Kidney (tissue), 14 donors: ENCODE measurements around the gene ACAD8. TPM values are rescaled to one million over a fixed set of nuclear protein-coding genes. Genes with fewer than 3 reads are reported as not detected.

Experiments used
- DNase-seq, 5 donors: peaks; one replicate each; pipeline ENCODE4 v3.0.0-alpha.2; 2013 to 2020
- FAIRE-seq: peaks from 2 replicates; lab custom pipeline; 2012; peaks lifted over from hg19 to GRCh38; lab: Jason Lieb, UNC
- H3K27ac ChIP-seq, 2 donors: one replicate each; pipeline ENCODE4 v1.7.0; 2013; ENCODE audit warnings: low read depth in 2 of 2, low read length in 2 of 2, inconsistent platforms in 1 of 2
- H3K27me3 ChIP-seq: one replicate; pipeline ENCODE4 v1.7.1; 2013; ENCODE audit warnings: low read length, inconsistent platforms; ENCODE audit not compliant: control insufficient read depth, insufficient read depth
- H3K36me3 ChIP-seq, 3 donors: one replicate each; pipeline versions ENCODE4 v1.7.0 to v1.7.1; 2013; ENCODE audit warnings: low read length in 3 of 3, control low read depth in 1 of 3, inconsistent platforms in 1 of 3; ENCODE audit not compliant: insufficient read depth in 3 of 3, control insufficient read depth in 2 of 3
- H3K4me1 ChIP-seq, 3 donors: one replicate each; pipeline versions ENCODE4 v1.7.0 to v1.7.1; 2013; ENCODE audit warnings: low read length in 3 of 3, inconsistent platforms in 1 of 3, low read depth in 1 of 3; ENCODE audit not compliant: control insufficient read depth in 2 of 3, insufficient read depth in 2 of 3
- H3K4me3 ChIP-seq, 3 donors: one replicate each; pipeline versions ENCODE4 v1.7.0 to v1.8.1; 2013; ENCODE audit warnings: low read length in 3 of 3, control low read depth in 1 of 3, inconsistent platforms in 1 of 3
- H3K9ac ChIP-seq, 3 donors: one replicate each; pipeline versions ENCODE4 v1.7.0 to v1.7.1; 2013; ENCODE audit warnings: low read length in 3 of 3, control low read depth in 1 of 3, inconsistent platforms in 1 of 3
- H3K9me3 ChIP-seq, 3 donors: one replicate each; pipeline versions ENCODE4 v1.7.0 to v1.7.1; 2013; ENCODE audit warnings: low read length in 3 of 3, control low read depth in 1 of 3, inconsistent platforms in 1 of 3; ENCODE audit not compliant: control insufficient read depth in 2 of 3, insufficient read depth in 1 of 3
- intact Hi-C: fragments of 100-400 bp; cut with DNase I; formaldehyde crosslinking; loops from one replicate; pipeline ENCODE4 v1.11.1; 2022
- polyA plus RNA-seq: library from polyadenylated mRNA; stranded (reverse); fragments of 350-450 nt; fragmentation: Illumina TruSeq; extraction: RNeasy Lipid Tissue Mini Kit (QIAGEN cat#74804); gene quantifications from one replicate; pipeline ENCODE4 v1.2.3, GENCODE V29; 2014; ENCODE audit warnings: low read depth, low replicate concordance; ENCODE audit not compliant: insufficient read depth
- total RNA-seq: library from RNA; stranded (reverse); fragmentation: NEBNext Ultra II Directional; extraction: Animal tissue kit (Norgen Biotek cat#: 25700); gene quantifications from one replicate; pipeline ENCODE4 v1.2.1, GENCODE V29; 2021
- TF ChIP-seq, protein P1 (sequence below): IDR thresholded peaks from 3 replicates; pipeline ENCODE4 v1.5.1; 2012; ENCODE audit warnings: mild to moderate bottlenecking, moderate library complexity, borderline replicate concordance; ENCODE audit not compliant: insufficient read depth; ENCODE audit errors: extremely low read depth
- donor health status: control.
- donor health status: control.
- donor health status: control.
- donor health status: control.
- donor health status: control.
- donor health status: DM: yes; HTN: yes; CAD: no.
- donor health status: Normal renal cell carcinoma (clear cell type).

ACAD8 gene
- total and polyA plus RNA-seq, 2 donors from 2014 or later = 28.1 to 42.1 TPM

DNA sequence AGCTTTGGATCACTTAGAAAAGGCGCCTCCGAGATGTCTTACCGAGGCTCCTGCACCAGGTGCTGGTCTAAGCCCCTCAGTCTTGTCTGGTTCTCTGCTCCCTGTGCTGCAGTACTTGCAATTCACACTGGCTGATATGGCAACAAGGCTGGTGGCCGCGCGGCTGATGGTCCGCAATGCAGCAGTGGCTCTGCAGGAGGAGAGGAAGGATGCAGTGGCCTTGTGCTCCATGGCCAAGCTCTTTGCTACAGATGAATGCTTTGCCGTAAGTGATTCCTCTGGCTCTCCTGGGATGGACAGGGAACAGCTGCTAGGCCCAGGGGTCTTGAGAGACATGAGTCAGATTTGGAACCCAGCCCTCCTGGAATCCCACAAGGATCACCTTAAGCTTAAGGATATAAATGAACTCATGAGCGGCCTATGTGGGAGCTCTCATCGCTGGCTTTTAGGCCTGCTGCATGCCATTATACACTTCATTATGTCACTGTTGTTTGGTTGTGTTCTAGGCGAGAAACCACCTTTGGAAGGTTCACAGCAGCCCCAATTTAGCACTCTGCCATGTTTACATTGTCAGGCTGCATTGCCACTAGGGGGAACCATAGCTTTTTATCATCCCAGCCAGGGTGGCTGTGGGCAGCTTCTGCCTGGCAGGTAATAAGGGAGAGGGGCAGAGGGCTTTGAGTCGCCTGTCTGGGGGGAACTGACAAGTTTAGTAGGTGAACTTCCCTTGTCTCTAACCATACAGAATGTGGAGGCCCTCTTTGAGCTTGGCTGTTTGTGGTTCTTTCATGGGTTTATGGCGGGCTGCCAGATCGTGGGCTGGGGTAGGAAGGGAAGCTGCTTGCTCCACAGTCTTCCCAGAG, 8.5 kb downstream of the ACAD8 start:
- FAIRE-seq = no peak

DNA sequence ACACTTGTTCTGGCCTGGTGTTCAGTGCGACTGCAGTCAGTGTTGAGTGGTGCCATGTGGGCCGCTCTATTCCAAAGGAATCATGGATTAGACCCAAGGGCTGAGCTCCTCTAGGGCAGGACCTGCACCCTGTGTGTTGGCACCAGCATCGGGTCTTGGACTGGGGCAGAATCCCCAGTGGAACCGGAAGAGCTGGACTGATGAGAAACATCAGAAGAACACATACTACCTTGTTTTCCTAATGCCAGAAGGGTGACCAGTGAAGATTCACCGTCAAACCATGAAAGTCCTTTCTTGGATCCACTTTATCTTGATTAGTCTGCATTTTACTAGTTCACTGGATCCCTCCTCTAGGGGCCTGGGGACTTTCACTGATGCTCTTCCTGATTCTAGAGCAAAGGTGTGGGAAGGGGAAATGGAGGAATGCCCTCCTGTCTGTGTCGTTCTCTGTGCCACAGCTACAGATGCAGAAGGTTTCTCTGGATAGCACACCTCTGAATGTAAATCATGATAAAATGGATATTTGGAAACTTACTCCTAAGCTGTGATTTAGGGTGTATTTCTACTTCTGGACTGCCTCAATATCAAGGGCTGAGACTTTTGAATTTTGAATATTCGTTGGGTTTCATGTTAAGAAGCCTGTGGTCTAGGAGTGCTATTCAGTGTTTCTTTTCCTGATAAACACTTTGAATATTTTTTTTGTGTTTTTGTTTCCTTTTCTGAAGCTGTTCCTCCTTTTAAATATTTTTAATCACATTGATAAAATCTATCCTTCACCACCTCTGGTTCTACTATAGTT, 11.8 kb downstream of the ACAD8 start:
- FAIRE-seq (no peak), DNase-seq (no peak)
- TF ChIP-seq, protein P1, sequence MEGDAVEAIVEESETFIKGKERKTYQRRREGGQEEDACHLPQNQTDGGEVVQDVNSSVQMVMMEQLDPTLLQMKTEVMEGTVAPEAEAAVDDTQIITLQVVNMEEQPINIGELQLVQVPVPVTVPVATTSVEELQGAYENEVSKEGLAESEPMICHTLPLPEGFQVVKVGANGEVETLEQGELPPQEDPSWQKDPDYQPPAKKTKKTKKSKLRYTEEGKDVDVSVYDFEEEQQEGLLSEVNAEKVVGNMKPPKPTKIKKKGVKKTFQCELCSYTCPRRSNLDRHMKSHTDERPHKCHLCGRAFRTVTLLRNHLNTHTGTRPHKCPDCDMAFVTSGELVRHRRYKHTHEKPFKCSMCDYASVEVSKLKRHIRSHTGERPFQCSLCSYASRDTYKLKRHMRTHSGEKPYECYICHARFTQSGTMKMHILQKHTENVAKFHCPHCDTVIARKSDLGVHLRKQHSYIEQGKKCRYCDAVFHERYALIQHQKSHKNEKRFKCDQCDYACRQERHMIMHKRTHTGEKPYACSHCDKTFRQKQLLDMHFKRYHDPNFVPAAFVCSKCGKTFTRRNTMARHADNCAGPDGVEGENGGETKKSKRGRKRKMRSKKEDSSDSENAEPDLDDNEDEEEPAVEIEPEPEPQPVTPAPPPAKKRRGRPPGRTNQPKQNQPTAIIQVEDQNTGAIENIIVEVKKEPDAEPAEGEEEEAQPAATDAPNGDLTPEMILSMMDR = no peak
- Histone ChIP-seq H3K9ac (no peak overlapping the region), H3K36me3 (peaks cover 0 to 30% (median 20%) of the 10 kb centered on the region in 3 donors), H3K4me1 (no peaks in the 10 kb centered on the region), H3K27me3 (no peaks in the 10 kb centered on the region), H3K4me3 (no peak overlapping the region), H3K9me3 (no peaks in the 10 kb centered on the region), H3K27ac (no peak overlapping the region)
- intact Hi-C loops = no loop called here

More for the DNA sequence above, 8.5 kb downstream of the ACAD8 start:
- Histone ChIP-seq H3K4me1 (no peaks in the 10 kb centered on the region), H3K4me3 (no peak overlapping the region), H3K27me3 (no peaks in the 10 kb centered on the region), H3K27ac (no peak overlapping the region), H3K9ac (no peak overlapping the region), H3K36me3 (peaks cover 0 to 53% (median 33%) of the 10 kb centered on the region in 3 donors), H3K9me3 (no peaks in the 10 kb centered on the region)
- peak in 3 of 5 donors; percentile 7 to 29 (median 17) for DNase-seq
- TF ChIP-seq, protein P1 = peak; percentile 21
- intact Hi-C loops = no loop called here

DNA sequence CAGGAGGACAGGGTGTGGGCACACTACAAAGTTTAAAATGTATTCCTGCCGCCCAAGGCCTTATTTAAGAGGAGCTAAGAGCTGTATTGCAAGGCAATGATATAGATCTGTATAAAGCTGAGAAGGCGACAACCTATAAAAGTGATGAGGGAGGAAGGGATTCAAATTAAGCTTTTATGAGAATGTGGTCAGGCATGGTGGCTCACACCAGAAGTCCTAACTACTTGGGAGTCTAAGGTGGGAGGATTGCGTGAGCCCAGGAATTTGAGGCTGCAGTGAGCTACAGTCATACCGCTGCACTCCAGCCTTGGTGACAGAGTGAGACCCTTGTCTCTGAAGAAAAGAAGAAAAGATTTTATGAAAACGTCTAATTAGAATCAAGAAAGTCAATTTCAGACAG, 13.1 kb downstream of the ACAD8 start:
- H3K9ac ChIP-seq = no peak overlapping the region
- TF ChIP-seq, protein P1 = no peak
- H3K4me1 ChIP-seq = no peaks in the 10 kb centered on the region
- intact Hi-C loops = no loop called here
- no peak overlapping the region for H3K4me3 ChIP-seq
- no peak overlapping the region for H3K27ac ChIP-seq
- H3K36me3 ChIP-seq = peaks cover 0 to 19% (median 14%) of the 10 kb centered on the region in 3 donors
- H3K9me3 ChIP-seq = no peaks in the 10 kb centered on the region
- FAIRE-seq (no peak), DNase-seq (no peak)
- no peaks in the 10 kb centered on the region for H3K27me3 ChIP-seq
